K562 (cell line): Measurements from ENCODE around the gene HOXB5. TPM values are rescaled to one million over a fixed set of nuclear protein-coding genes. Genes with fewer than 3 reads are reported as not detected.

Experiments
- ATAC-seq: fragments of 200-7000 bp; cut with Tn5 transposase; 3 replicates; pipeline ENCODE4 v1.9.1; 2020; ENCODE audit warnings: moderate library complexity
- BruUV-seq: library from RNA; stranded (reverse); fragments of 400-500 nt; replicated peaks from 2 replicates; lab custom pipeline; 2021; lab: Mats Ljungman, UMichigan
- CTCF ChIA-PET: fragments of 300-600 bp; formaldehyde crosslinking; extraction: SDS; loops from one replicate; lab custom pipeline; 2021; ENCODE audit warnings: low intra/inter-chr PET ratio; lab: Yijun Ruan, JAX
- POLR2A ChIA-PET: fragments of 300-600, 350-650 bp; sonication (Branson Sonifier 250); formaldehyde crosslinking; extraction: SDS; loops from one replicate; lab custom pipeline; 2021; ENCODE audit warnings: antibody characterized with exemption, inconsistent platforms; lab: Yijun Ruan, JAX
- DNase-seq, 4 experiments: peaks; one replicate each; pipeline versions ENCODE4 v3.0.0 to v3.0.0-alpha.2; 2011 to 2018; ENCODE audit warnings: low spot score in 3 of 4, mixed read lengths in 3 of 4; ENCODE audit errors: extremely low read depth in 1 of 4
- FAIRE-seq: peaks from 2 replicates; lab custom pipeline; 2011; peaks lifted over from hg19 to GRCh38; lab: Jason Lieb, UNC
- H2AFZ ChIP-seq: 2 replicates; pipeline ENCODE4 v1.6.0; 2011; ENCODE audit warnings: low read depth, low read length, control low read depth, inconsistent platforms
- H3K27ac ChIP-seq: fragments of 200-600 bp; 3 replicates; pipeline ENCODE4 v1.8.0; 2011; ENCODE audit warnings: low read depth, mild to moderate bottlenecking, control low read depth, inconsistent platforms, low read length, moderate library complexity, mixed read lengths; ENCODE audit errors: extremely low read depth
- H3K27me3 ChIP-seq, 2 experiments: fragments of 300-600 bp in 1 of 2; 2 replicates in 1 of 2; 3 replicates in 1 of 2; pipeline versions ENCODE4 v1.6.0 to v1.8.0; 2011; ENCODE audit warnings: inconsistent platforms in 2 of 2, low read length in 2 of 2, mild to moderate bottlenecking in 1 of 2, mixed read lengths in 1 of 2, moderate library complexity in 1 of 2; ENCODE audit not compliant: control insufficient read depth in 2 of 2, insufficient read depth in 2 of 2
- H3K36me3 ChIP-seq: fragments of 300-600 bp; 3 replicates; pipeline ENCODE4 v1.8.0; 2011; ENCODE audit warnings: mild to moderate bottlenecking, low read length, inconsistent platforms; ENCODE audit not compliant: control insufficient read depth, insufficient read depth
- H3K4me1 ChIP-seq, 2 experiments: fragments of 200-600 bp in 1 of 2; replicated peaks in 1 of 2; 2 replicates in 1 of 2; 3 replicates in 1 of 2; pipeline versions ENCODE4 v1.5.1 to v1.8.0; 2011; ENCODE audit warnings: inconsistent platforms in 2 of 2, low read length in 2 of 2, mild to moderate bottlenecking in 1 of 2, mixed read lengths in 1 of 2, moderate library complexity in 1 of 2; ENCODE audit not compliant: control insufficient read depth in 2 of 2, insufficient read depth in 2 of 2
- H3K4me2 ChIP-seq: 2 replicates; pipeline ENCODE4 v1.6.1; 2011; ENCODE audit warnings: low read length, control low read depth, inconsistent platforms, mixed read lengths; ENCODE audit not compliant: insufficient read depth
- H3K4me3 ChIP-seq: fragments of 200-600 bp; sonication (generic), shearing (Covaris generic); 2 replicates; pipeline ENCODE4 v1.5.1; 2016; ENCODE audit warnings: control low read depth, inconsistent platforms
- H3K79me2 ChIP-seq: fragments of 200-600 bp; 3 replicates; pipeline ENCODE4 v1.8.0; 2011; ENCODE audit warnings: low read length, inconsistent platforms; ENCODE audit not compliant: control insufficient read depth, insufficient read depth
- H3K9ac ChIP-seq, 2 experiments: 2 replicates each; pipeline versions ENCODE4 v1.6.0 to v1.6.1; 2011; ENCODE audit warnings: low read depth in 2 of 2, low read length in 2 of 2, control low read depth in 1 of 2, inconsistent platforms in 1 of 2, mild to moderate bottlenecking in 1 of 2, mixed read lengths in 1 of 2; ENCODE audit not compliant: insufficient read depth in 1 of 2
- H3K9me1 ChIP-seq: one replicate; pipeline ENCODE4 v1.6.0; 2011; ENCODE audit warnings: inconsistent platforms, mild to moderate bottlenecking, low read length, moderate library complexity; ENCODE audit not compliant: control insufficient read depth, insufficient read depth
- H3K9me3 ChIP-seq: replicated peaks from 2 replicates; pipeline ENCODE4 v1.5.1; 2011; ENCODE audit warnings: low read depth, low read length, inconsistent platforms; ENCODE audit not compliant: control insufficient read depth, insufficient read depth
- H4K20me1 ChIP-seq: replicated peaks from 2 replicates; pipeline ENCODE4 v1.6.1; 2011; ENCODE audit warnings: low read length, inconsistent platforms, mixed read lengths; ENCODE audit not compliant: control insufficient read depth, insufficient read depth
- ARID1B ChIP-seq: fragments of 450-650 bp; IDR thresholded peaks from 2 replicates; pipeline ENCODE4 v1.6.1; 2016; ENCODE audit warnings: antibody characterized with exemption, mild to moderate bottlenecking, inconsistent platforms
- BHLHE40 ChIP-seq: IDR thresholded peaks from 2 replicates; pipeline ENCODE4 v1.6.1; 2011; ENCODE audit warnings: low read length, improper control_type of control experiment
- CBFA2T3 ChIP-seq: fragments of 450-650 bp; IDR thresholded peaks from 2 replicates; pipeline ENCODE4 v1.6.1; 2017
- ESRRA ChIP-seq: fragments of 450-650 bp; IDR thresholded peaks from 2 replicates; pipeline ENCODE4 v1.6.1; 2014; ENCODE audit warnings: low read depth, mild to moderate bottlenecking, moderate library complexity, borderline replicate concordance
- GABPB1 ChIP-seq: sonication (generic); formaldehyde crosslinking; IDR thresholded peaks from 2 replicates; pipeline ENCODE4 v1.8.0; 2022; ENCODE audit warnings: mild to moderate bottlenecking, missing genetic modification reagents
- HDAC2 ChIP-seq: fragments of 450-650 bp; IDR thresholded peaks from 2 replicates; pipeline ENCODE4 v1.6.1; 2016; ENCODE audit warnings: mild to moderate bottlenecking
- MTA3 ChIP-seq: fragments of 450-650 bp; formaldehyde crosslinking; IDR thresholded peaks from 2 replicates; pipeline ENCODE4 v1.6.1; 2017; ENCODE audit warnings: mild to moderate bottlenecking, borderline replicate concordance
- MYBL2 ChIP-seq, 2 experiments: fragments of 450-650 bp in 1 of 2; sonication (generic) in 1 of 2; formaldehyde crosslinking in 1 of 2; IDR thresholded peaks; 2 replicates each; pipeline versions ENCODE4 v1.6.1 to v1.8.1; 2017 to 2022; ENCODE audit warnings: borderline replicate concordance in 1 of 2, inconsistent platforms in 1 of 2, low read depth in 1 of 2, mild to moderate bottlenecking in 1 of 2, missing genetic modification reagents in 1 of 2, moderate library complexity in 1 of 2
- PURB ChIP-seq: sonication (generic); formaldehyde crosslinking; IDR thresholded peaks from 2 replicates; pipeline ENCODE4 v1.9.0; 2021; ENCODE audit warnings: low read depth, mild to moderate bottlenecking, missing genetic modification reagents
- SRF ChIP-seq, 2 experiments: fragments of 250-450, 450-650 bp in 1 of 2; sonication (Bioruptor Pico) in 1 of 2; sonication (generic) in 1 of 2; formaldehyde crosslinking; IDR thresholded peaks; 2 replicates each; pipeline versions ENCODE4 v1.5.0 to v1.5.1; 2020 to 2022; ENCODE audit warnings: mild to moderate bottlenecking in 1 of 2, missing genetic modification reagents in 1 of 2
- ZNF592 ChIP-seq: fragments of 450-650 bp; IDR thresholded peaks from 2 replicates; pipeline ENCODE4 v1.6.1; 2017; ENCODE audit warnings: antibody characterized with exemption, mild to moderate bottlenecking
- WGBS: fragments of 100-300 bp; shearing (Covaris generic); methylation state at CpG from one replicate; pipeline ENCODE4 v1.1.6; 2016; ENCODE audit warnings: low coverage, mixed read lengths; ENCODE audit not compliant: insufficient coverage; ENCODE audit errors: missing lambda C conversion rate; 5-methylcytosine and 5-hydroxymethylcytosine counted together
- in situ Hi-C: fragments of 300-500 bp; cut with MboI; formaldehyde crosslinking; loops from 4 replicates; pipeline ENCODE4 v1.15.0; 2018; ENCODE audit warnings: inconsistent platforms, mixed read lengths
- intact Hi-C: fragments of 100-400 bp; cut with micrococcal nuclease; formaldehyde crosslinking; loops from 2 replicates; pipeline ENCODE4 v1.14.2; 2022
- polyA plus RNA-seq, 8 experiments: library from polyadenylated mRNA; depleted of rRNA in 4 of 8; stranded (reverse) in 5 of 8; unstranded in 3 of 8; fragments of >200 nt; fragmentation: Nextera tagmentation in 2 of 8; fragmentation: Illumina TruSeq in 1 of 8; extraction: Ambion mirVana in 2 of 8; extraction: Trizol in 1 of 8; gene quantifications; 2 replicates each; pipeline versions ENCODE4 v1.2.1 to v1.2.3, GENCODE V29; 2011 to 2014; ENCODE audit warnings: inconsistent platforms in 1 of 8, missing spikeins in 1 of 8
- total RNA-seq, 7 experiments: library from RNA; depleted of rRNA in 6 of 7; stranded (reverse); fragments of >200 nt in 6 of 7; fragmentation: Illumina TruSeq in 2 of 7; extraction: Trizol in 2 of 7; gene quantifications; 2 replicates each; pipeline versions ENCODE4 v1.2.1 to v1.2.3, GENCODE V29; 2011 to 2021; ENCODE audit warnings: low replicate concordance in 1 of 7
- TF ChIP-seq, protein P1 (sequence below): sonication (generic); formaldehyde crosslinking; IDR thresholded peaks from 2 replicates; pipeline ENCODE4 v1.8.1; 2023; ENCODE audit warnings: mild to moderate bottlenecking, missing genetic modification reagents

Gene HOXB5
- total and polyA plus RNA-seq, 9 of the 15 experiments (the other 6 are each of a cell fraction or from before 2014, with no cell fraction given) = 0.24 to 2.7 (median 0.65) TPM

GRCh38 chr17:48627623-48628521, 34.3 kb upstream of the HOXB5 start:
- peaks cover 19% of the 10 kb centered on the region for H3K36me3 ChIP-seq
- H3K4me3 ChIP-seq = peak overlapping the region; percentile 97
- H2AFZ ChIP-seq = peak overlapping the region; percentile 73
- peaks cover 84% of the 10 kb centered on the region for H3K79me2 ChIP-seq
- peak in 2 of 4 experiments; percentile 54 to 63 for DNase-seq
- no peaks in the 10 kb centered on the region for H3K27me3 ChIP-seq
- peak; percentile 1 for ATAC-seq
- BruUV-seq = no TSS peak
- WGBS = 3% methylated on average over 25 of the region's 27 CpGs
- peaks cover 19% of the 10 kb centered on the region for H4K20me1 ChIP-seq
- CTCF ChIA-PET = no interaction called here
- H3K9ac ChIP-seq = peak overlapping the region; percentile 91 to 95
- intact Hi-C loops = loop anchor here (2.0 to 5.0 kb wide), 2 partner anchors 81 to 369 kb away; partner anchors contain the start of gene IGF2BP1
- FAIRE-seq = no peak
- H3K4me2 ChIP-seq = peak overlapping the region; percentile 99
- H3K4me1 ChIP-seq = peaks cover 39 to 67% of the 10 kb centered on the region in 2 experiments
- H3K9me3 ChIP-seq = no peaks in the 10 kb centered on the region
- H3K9me1 ChIP-seq = no peaks in the 10 kb centered on the region
- H3K27ac ChIP-seq = peak overlapping the region; percentile 97
- in situ Hi-C loops = loop anchor here (10.0 kb wide), 1 partner anchor 593 kb away; the partner anchor contains the start of gene COPZ2
- POLR2A ChIA-PET = interaction anchor here (0.6 to 4.0 kb wide), 7 partner anchors 8 to 611 kb away, joined by 3 to 43 read pairs (median 3); no protein-coding TSS in a partner anchor
- TF ChIP-seq ZNF592 = peak; percentile 41
- no peak; the same call in 1 of the 2 replicates for TF ChIP-seq GABPB1
- TF ChIP-seq BHLHE40 = peak; percentile 37; the same call in 1 of the 2 replicates
- TF ChIP-seq SRF (CRISPR knock-in tag; IDR thresholded peaks at IDR 0.05) = peak in 1 of 2 experiments; percentile 51; a peak in 1 of 4 replicates
- TF ChIP-seq PURB = no peak
- peak; percentile 32; the same call in 1 of the 2 replicates for TF ChIP-seq ARID1B
- peak; percentile 58 for TF ChIP-seq CBFA2T3
- TF ChIP-seq, protein P1, sequence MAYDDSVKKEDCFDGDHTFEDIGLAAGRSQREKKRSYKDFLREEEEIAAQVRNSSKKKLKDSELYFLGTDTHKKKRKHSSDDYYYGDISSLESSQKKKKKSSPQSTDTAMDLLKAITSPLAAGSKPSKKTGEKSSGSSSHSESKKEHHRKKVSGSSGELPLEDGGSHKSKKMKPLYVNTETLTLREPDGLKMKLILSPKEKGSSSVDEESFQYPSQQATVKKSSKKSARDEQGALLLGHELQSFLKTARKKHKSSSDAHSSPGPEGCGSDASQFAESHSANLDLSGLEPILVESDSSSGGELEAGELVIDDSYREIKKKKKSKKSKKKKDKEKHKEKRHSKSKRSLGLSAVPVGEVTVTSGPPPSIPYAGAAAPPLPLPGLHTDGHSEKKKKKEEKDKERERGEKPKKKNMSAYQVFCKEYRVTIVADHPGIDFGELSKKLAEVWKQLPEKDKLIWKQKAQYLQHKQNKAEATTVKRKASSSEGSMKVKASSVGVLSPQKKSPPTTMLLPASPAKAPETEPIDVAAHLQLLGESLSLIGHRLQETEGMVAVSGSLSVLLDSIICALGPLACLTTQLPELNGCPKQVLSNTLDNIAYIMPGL = no peak
- no peak for TF ChIP-seq HDAC2
- TF ChIP-seq ESRRA = no peak
- TF ChIP-seq MTA3 = no peak
- no peak for TF ChIP-seq MYBL2 (IDR thresholded peaks at IDR 0.05; ENCODE audit: low read depth)
- no peak for TF ChIP-seq MYBL2 (CRISPR knock-in tag; IDR thresholded peaks at IDR 0.05; ENCODE audit: borderline replicate concordance)
